Fibroblast of peridontal ligament (primary cell): ENCODE results near the gene ARPC1A.
"Not testable (repeated sequence)": the region's sequence is repeated elsewhere in the genome, so short reads cannot be mapped to it uniquely, and the experiment has no call there.

Experiments used
- DNase-seq: peaks from one replicate; pipeline ENCODE4 v3.0.0-alpha.2; 2010; ENCODE audit errors: extremely low read depth

The ARPC1A gene

GRCh38 chr7:99325592-99326407, at the start of gene ARPC1A:
Gene ARPC1A (plus strand): TSS chr7:99325898. CDS start chr7:99333354, 7,456 bp downstream.
- DNase-seq = peak; percentile 88

GRCh38 chr7:99278180-99278579, 47.5 kb upstream of the ARPC1A start:
- no peak for DNase-seq

- DNase-seq = not testable (repeated sequence)
Observed at GRCh38 chr7:99284165-99284564, 41.5 kb upstream of the ARPC1A start.

GRCh38 chr7:99287779-99288534, 37.7 kb upstream of the ARPC1A start:
- DNase-seq = no peak

GRCh38 chr7:99289185-99289584, 36.5 kb upstream of the ARPC1A start:
- no peak for DNase-seq

- DNase-seq = not testable (repeated sequence)
Observed at GRCh38 chr7:99290148-99290547, 35.5 kb upstream of the ARPC1A start.

GRCh38 chr7:99290980-99291607, 34.6 kb upstream of the ARPC1A start:
- no peak for DNase-seq

GRCh38 chr7:99292127-99292526, 33.6 kb upstream of the ARPC1A start:
- DNase-seq = no peak

- DNase-seq = no peak
Observed at GRCh38 chr7:99293167-99293566, 32.5 kb upstream of the ARPC1A start.

GRCh38 chr7:99293650-99294049, 32.0 kb upstream of the ARPC1A start:
- DNase-seq = no peak

GRCh38 chr7:99296471-99296870, 29.2 kb upstream of the ARPC1A start:
- DNase-seq = no peak

GRCh38 chr7:99301496-99301895, 24.2 kb upstream of the ARPC1A start:
- no peak for DNase-seq

- no peak for DNase-seq
Observed at GRCh38 chr7:99305473-99306260, 20.0 kb upstream of the ARPC1A start.

- DNase-seq = no peak
Observed at GRCh38 chr7:99308461-99309074, 17.1 kb upstream of the ARPC1A start.

- no peak for DNase-seq
Observed at GRCh38 chr7:99309111-99309510, 16.6 kb upstream of the ARPC1A start.

GRCh38 chr7:99310004-99310403, 15.7 kb upstream of the ARPC1A start:
- DNase-seq = no peak

GRCh38 chr7:99311702-99312101, 14.0 kb upstream of the ARPC1A start:
- no peak for DNase-seq

- DNase-seq = peak; percentile 79
Observed at GRCh38 chr7:99312316-99313203, 13.1 kb upstream of the ARPC1A start.

GRCh38 chr7:99313204-99313573, 12.5 kb upstream of the ARPC1A start:
- no peak for DNase-seq

- no peak for DNase-seq
Observed at GRCh38 chr7:99314504-99314903, 11.2 kb upstream of the ARPC1A start.
